ENCODE data around the gene RAI14. TPM values are rescaled to one million over a fixed set of nuclear protein-coding genes. Genes with fewer than 3 reads are reported as not detected.

Gene RAI14
- total RNA-seq, 6 experiments from 2014 or later, result 11.9 to 30.8 (median 20.8) TPM

DNA sequence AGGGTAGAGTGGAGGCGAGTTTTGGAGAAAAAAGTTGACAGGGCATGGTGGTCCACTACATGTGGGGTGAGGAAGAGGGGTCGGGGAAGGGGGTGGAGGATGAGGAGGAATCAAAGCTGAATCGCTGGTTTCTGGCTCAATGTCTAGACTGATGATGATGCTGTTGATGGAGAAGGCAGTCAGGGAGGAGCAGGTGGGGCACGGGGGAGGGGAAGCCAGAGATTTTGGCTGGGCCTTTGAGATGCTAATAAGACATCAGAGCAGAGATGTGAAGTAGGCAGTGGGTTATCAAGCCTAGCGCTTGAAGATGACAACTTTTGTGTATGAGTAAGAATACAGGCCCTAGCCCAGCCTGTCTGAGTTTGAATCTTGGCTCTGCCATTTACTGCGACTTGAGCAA lies 150.4 kb downstream of the RAI14 start:
- DNase-seq (no peak), ATAC-seq (no peak)
- H3K4me1 ChIP-seq, result no peaks in the 10 kb centered on the region
- no peaks in the 10 kb centered on the region for H3K27me3 ChIP-seq
- no peak for TF ChIP-seq POLR2A (IDR thresholded peaks at IDR 0.05)
- TF ChIP-seq, protein P1, sequence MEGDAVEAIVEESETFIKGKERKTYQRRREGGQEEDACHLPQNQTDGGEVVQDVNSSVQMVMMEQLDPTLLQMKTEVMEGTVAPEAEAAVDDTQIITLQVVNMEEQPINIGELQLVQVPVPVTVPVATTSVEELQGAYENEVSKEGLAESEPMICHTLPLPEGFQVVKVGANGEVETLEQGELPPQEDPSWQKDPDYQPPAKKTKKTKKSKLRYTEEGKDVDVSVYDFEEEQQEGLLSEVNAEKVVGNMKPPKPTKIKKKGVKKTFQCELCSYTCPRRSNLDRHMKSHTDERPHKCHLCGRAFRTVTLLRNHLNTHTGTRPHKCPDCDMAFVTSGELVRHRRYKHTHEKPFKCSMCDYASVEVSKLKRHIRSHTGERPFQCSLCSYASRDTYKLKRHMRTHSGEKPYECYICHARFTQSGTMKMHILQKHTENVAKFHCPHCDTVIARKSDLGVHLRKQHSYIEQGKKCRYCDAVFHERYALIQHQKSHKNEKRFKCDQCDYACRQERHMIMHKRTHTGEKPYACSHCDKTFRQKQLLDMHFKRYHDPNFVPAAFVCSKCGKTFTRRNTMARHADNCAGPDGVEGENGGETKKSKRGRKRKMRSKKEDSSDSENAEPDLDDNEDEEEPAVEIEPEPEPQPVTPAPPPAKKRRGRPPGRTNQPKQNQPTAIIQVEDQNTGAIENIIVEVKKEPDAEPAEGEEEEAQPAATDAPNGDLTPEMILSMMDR (IDR thresholded peaks at IDR 0.05), result no peak
- H3K36me3 ChIP-seq, result peaks cover 0 to 4% (median 0%) of the 10 kb centered on the region in 4 donors
- H3K4me3 ChIP-seq, result no peak overlapping the region
- intact Hi-C loops (cut with DNase I), result no loop called here
- H3K9me3 ChIP-seq, result no peaks in the 10 kb centered on the region
- WGBS (ENCODE audit: insufficient coverage, low coverage, low lambda C conversion rate, missing lambda C conversion rate), result 94% methylated on average over 6 of the region's 6 CpGs
- H3K27ac ChIP-seq, result no peak overlapping the region

DNA sequence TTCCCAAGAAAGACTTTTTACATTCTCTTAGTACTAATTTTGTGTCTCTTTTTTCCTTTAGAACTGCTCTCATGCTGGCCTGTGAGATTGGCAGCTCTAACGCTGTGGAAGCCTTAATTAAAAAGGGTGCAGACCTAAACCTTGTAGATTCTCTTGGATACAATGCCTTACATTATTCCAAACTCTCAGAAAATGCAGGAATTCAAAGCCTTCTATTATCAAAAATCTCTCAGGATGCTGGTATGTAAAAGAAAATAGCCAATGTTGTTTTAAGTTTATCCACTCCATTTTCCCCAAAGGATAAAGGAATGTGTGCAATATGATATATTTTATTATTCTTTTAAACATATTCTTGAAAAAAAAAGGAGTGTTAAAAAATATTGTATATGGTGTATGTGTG lies 155.6 kb downstream of the RAI14 start:
- WGBS (ENCODE audit: insufficient coverage, low coverage, low lambda C conversion rate, missing lambda C conversion rate), result 92% methylated on average over 1 of the region's 1 CpG
- Histone ChIP-seq H3K9me3 (no peaks in the 10 kb centered on the region), H3K27ac (no peak overlapping the region), H3K27me3 (no peaks in the 10 kb centered on the region), H3K36me3 (peaks cover 0 to 11% (median 0%) of the 10 kb centered on the region in 4 donors), H3K4me1 (no peaks in the 10 kb centered on the region), H3K4me3 (no peak overlapping the region)
- ATAC-seq (no peak), DNase-seq (no peak)
- intact Hi-C loops (cut with DNase I), result no loop called here
- TF ChIP-seq, protein P1 (IDR thresholded peaks at IDR 0.05), result no peak
- no peak for TF ChIP-seq POLR2A (IDR thresholded peaks at IDR 0.05)

- no peak for ATAC-seq
- Histone ChIP-seq H3K4me3 (no peak overlapping the region), H3K27me3 (no peaks in the 10 kb centered on the region), H3K36me3 (peaks cover 0 to 15% (median 0%) of the 10 kb centered on the region in 4 donors), H3K9me3 (no peaks in the 10 kb centered on the region), H3K4me1 (no peaks in the 10 kb centered on the region), H3K27ac (no peak overlapping the region)
- intact Hi-C loops (cut with DNase I), result no loop called here
- 79% methylated on average over 3 of the region's 3 CpGs for WGBS (ENCODE audit: insufficient coverage, low coverage, low lambda C conversion rate, missing lambda C conversion rate)
- TF ChIP-seq, protein P1 (IDR thresholded peaks at IDR 0.05), result no peak
- TF ChIP-seq POLR2A (IDR thresholded peaks at IDR 0.05), result no peak
- DNase-seq, result no peak
Observed at GRCh38 chr5:34813509-34813908, 157.4 kb downstream of the RAI14 start.

DNA sequence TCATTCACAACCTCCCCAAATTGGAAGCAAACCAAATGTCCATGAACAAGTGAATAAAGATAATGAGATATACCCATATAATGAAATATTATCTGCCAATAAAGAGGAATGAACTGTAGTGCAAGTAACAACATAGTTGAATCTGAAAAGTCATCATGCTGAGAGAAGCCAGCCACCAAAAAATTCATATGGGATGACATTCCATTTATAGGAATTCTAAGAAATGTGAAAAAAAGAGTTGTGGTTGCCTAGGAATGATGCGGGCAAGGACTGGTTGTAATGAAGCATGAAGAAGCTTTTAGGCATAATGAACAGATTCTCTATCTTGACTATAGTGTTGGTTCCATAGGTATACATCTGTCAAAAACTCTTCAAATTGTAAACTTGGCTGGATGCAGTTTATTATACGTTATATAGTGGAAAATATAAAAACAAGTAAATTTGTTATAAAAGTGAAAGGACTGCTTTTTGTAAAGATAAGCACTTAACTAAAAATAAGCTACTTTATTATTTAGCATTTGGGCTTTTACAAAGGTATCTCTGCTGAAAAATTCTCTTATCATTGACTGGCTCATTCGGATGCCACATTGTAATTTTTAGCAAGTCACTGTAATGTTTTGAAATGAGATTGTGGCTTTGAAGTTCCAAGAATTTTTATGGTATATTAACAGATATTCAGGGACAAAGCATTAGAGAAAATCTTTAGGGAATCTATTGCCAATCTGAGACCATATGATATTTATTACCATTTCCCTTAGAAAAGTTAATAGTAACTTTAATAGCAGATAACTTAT lies 161.6 kb downstream of the RAI14 start:
- 87% methylated on average over 3 of the region's 3 CpGs for WGBS (ENCODE audit: insufficient coverage, low coverage, low lambda C conversion rate, missing lambda C conversion rate)
- ATAC-seq, result no peak

More for the DNA sequence above, 161.6 kb downstream of the RAI14 start:
- H3K9me3 ChIP-seq, result no peaks in the 10 kb centered on the region
- no peaks in the 10 kb centered on the region for H3K27me3 ChIP-seq
- no peak overlapping the region for H3K27ac ChIP-seq
- H3K4me3 ChIP-seq, result no peak overlapping the region
- H3K36me3 ChIP-seq, result peaks cover 0 to 17% (median under 1%) of the 10 kb centered on the region in 4 donors
- no peaks in the 10 kb centered on the region for H3K4me1 ChIP-seq
- DNase-seq, result no peak
- TF ChIP-seq POLR2A (IDR thresholded peaks at IDR 0.05), result no peak
- TF ChIP-seq, protein P1 (IDR thresholded peaks at IDR 0.05), result no peak
- intact Hi-C loops (cut with DNase I), result no loop called here

Measured in right lobe of liver (tissue), 6 donors.